Ishikawa (cell line): ENCODE measurements around the gene ARMC8.

Source experiments
- CEBPB ChIP-seq: IDR thresholded peaks from 2 replicates; pipeline ENCODE4 v1.6.1; 2012
- CREB1 ChIP-seq: IDR thresholded peaks from 2 replicates; pipeline ENCODE4 v1.6.1; 2012; ENCODE audit warnings: low read depth
- EP300 ChIP-seq: IDR thresholded peaks from 2 replicates; pipeline ENCODE4 v1.6.1; 2012; ENCODE audit warnings: borderline replicate concordance
- NFIC ChIP-seq: IDR thresholded peaks from 2 replicates; pipeline ENCODE4 v1.6.1; 2012
- RAD21 ChIP-seq: IDR thresholded peaks from 2 replicates; pipeline ENCODE4 v1.6.1; 2012; ENCODE audit warnings: low read depth
- TAF1 ChIP-seq: IDR thresholded peaks from 2 replicates; pipeline ENCODE4 v1.6.1; 2012; ENCODE audit warnings: low read depth, mild to moderate bottlenecking
- TEAD4 ChIP-seq: IDR thresholded peaks from 2 replicates; pipeline ENCODE4 v1.6.1; 2012
- YY1 ChIP-seq: IDR thresholded peaks from 2 replicates; pipeline ENCODE4 v1.6.1; 2012; ENCODE audit warnings: low read depth
- ZBTB7A ChIP-seq: IDR thresholded peaks from 2 replicates; pipeline ENCODE4 v1.6.1; 2012; ENCODE audit warnings: low read depth
- TF ChIP-seq, protein P1 (sequence below): IDR thresholded peaks from 2 replicates; pipeline ENCODE4 v1.6.1; 2012
- TF ChIP-seq, protein P2 (sequence below): IDR thresholded peaks from 2 replicates; pipeline ENCODE4 v1.6.1; 2012; ENCODE audit warnings: low read depth, mild to moderate bottlenecking

DNA sequence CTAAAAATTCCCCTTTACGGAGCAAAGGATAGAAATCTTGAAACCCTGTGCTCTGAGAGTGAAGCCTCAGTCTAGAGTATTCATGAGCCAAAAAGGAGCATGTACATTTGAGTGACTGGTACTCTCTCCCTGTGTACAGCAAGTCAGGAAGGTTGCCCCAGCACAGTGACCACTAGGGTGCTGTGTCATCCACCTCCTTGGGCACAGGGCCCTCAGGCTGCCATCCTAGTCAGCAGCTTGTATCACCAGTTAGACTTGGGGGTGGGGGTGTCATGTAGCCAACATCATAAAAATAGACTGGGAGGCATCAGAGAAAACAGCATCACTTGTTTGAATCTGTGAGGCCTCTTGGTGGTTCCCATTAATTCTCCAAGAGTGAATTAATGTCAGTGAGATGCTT, 130.6 kb downstream of the ARMC8 start:
- TF ChIP-seq, protein P1, sequence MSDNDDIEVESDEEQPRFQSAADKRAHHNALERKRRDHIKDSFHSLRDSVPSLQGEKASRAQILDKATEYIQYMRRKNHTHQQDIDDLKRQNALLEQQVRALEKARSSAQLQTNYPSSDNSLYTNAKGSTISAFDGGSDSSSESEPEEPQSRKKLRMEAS, result no peak
- TF ChIP-seq CEBPB, result no peak
- no peak for TF ChIP-seq TAF1
- TF ChIP-seq CREB1, result no peak
- TF ChIP-seq TEAD4, result no peak
- TF ChIP-seq, protein P2, sequence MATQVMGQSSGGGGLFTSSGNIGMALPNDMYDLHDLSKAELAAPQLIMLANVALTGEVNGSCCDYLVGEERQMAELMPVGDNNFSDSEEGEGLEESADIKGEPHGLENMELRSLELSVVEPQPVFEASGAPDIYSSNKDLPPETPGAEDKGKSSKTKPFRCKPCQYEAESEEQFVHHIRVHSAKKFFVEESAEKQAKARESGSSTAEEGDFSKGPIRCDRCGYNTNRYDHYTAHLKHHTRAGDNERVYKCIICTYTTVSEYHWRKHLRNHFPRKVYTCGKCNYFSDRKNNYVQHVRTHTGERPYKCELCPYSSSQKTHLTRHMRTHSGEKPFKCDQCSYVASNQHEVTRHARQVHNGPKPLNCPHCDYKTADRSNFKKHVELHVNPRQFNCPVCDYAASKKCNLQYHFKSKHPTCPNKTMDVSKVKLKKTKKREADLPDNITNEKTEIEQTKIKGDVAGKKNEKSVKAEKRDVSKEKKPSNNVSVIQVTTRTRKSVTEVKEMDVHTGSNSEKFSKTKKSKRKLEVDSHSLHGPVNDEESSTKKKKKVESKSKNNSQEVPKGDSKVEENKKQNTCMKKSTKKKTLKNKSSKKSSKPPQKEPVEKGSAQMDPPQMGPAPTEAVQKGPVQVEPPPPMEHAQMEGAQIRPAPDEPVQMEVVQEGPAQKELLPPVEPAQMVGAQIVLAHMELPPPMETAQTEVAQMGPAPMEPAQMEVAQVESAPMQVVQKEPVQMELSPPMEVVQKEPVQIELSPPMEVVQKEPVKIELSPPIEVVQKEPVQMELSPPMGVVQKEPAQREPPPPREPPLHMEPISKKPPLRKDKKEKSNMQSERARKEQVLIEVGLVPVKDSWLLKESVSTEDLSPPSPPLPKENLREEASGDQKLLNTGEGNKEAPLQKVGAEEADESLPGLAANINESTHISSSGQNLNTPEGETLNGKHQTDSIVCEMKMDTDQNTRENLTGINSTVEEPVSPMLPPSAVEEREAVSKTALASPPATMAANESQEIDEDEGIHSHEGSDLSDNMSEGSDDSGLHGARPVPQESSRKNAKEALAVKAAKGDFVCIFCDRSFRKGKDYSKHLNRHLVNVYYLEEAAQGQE, result no peak
- no peak for TF ChIP-seq RAD21
- no peak for TF ChIP-seq EP300
- no peak for TF ChIP-seq NFIC
- no peak for TF ChIP-seq ZBTB7A
- no peak for TF ChIP-seq YY1
